Measurements from ENCODE around the gene SERTAD2. TPM values are rescaled to one million over a fixed set of nuclear protein-coding genes. Genes with fewer than 3 reads are reported as not detected.

Gene SERTAD2
- total RNA-seq, 2 donors from 2014 or later = 3.3 to 6.7 TPM

DNA sequence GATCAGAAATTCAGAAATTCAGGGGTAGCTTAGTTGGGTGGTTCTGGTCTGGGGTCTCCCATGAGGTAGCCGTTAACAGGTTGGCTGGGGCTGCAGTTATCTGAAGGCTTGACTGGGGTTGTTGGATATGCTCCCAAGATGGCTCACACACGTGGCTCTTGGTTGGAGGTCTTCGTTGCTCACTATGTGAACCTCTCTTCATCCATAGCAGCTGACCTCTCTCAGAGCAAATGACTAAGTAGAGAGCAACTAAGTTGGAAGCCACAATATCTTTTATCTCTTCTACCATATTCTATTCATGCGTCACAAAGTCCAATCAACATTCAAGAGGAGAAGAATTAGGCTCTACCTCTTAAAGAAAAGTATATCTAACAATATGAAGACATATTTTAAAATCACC lies 38.7 kb upstream of the SERTAD2 start:
- Histone ChIP-seq H3K27me3 (no peaks in the 10 kb centered on the region), H3K4me1 (no peaks in the 10 kb centered on the region), H3K9me3 (no peaks in the 10 kb centered on the region), H3K36me3 (replicated peaks in 1 of 2; ENCODE audit: insufficient read depth in 1 of 2, low read depth in 2 of 2) (no peaks in the 10 kb centered on the region), H3K4me3 (no peak overlapping the region), H3K27ac (no peak overlapping the region)
- no peak for TF ChIP-seq POLR2A (IDR thresholded peaks at IDR 0.05)
- no peak for TF ChIP-seq CTCF (IDR thresholded peaks at IDR 0.05)
- ATAC-seq = no peak
- no peak for DNase-seq
- 65 to 75% methylated on average over 4 of the region's 4 CpGs for WGBS, 2 donors
- intact Hi-C loops (cut with DNase I) = no loop called here

- Histone ChIP-seq H3K4me3 (no peak overlapping the region), H3K9me3 (no peaks in the 10 kb centered on the region), H3K36me3 (replicated peaks in 1 of 2; ENCODE audit: insufficient read depth in 1 of 2, low read depth in 2 of 2) (no peaks in the 10 kb centered on the region), H3K27me3 (no peaks in the 10 kb centered on the region), H3K27ac (no peak overlapping the region), H3K4me1 (no peaks in the 10 kb centered on the region)
- TF ChIP-seq CTCF (IDR thresholded peaks at IDR 0.05) (no peak), POLR2A (IDR thresholded peaks at IDR 0.05) (no peak)
- intact Hi-C loops (cut with DNase I) = no loop called here
- ATAC-seq = no peak
- DNase-seq = no peak
These were observed 35.2 kb upstream of the SERTAD2 start for GRCh38 chr2:64688909-64689308.

DNA sequence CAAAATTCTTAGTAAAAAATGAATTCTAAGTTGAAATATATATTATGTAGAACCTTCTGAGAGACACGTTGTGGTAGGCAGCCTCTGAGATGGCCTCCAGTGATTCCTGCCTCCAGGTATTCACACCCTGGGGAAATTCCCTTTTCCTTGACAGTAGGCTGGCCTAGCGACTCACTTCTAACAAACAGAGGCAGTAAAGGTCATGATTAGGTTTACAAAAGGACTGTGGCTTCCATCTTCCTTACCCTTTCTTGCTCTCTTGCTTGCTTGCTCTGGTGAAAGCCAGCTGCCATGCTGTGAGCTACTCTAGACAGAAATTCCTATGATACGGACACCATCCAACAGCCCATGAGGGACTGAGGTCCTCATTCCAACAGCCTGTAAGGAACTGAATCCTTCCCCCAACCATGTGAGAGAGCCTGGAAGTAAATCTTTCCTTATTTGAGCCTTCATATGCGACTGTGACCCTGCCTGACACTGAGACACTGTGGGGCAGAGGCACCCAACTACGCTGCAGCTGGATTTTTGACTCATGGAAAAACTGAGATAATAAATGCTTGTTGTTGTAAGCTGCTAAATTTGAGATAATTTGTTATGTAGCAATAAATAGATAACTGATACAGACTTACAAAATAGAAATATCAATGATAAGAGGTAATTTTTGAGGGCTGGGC lies 32.7 kb upstream of the SERTAD2 start:
- Histone ChIP-seq H3K9me3 (no peaks in the 10 kb centered on the region), H3K36me3 (replicated peaks in 1 of 2; ENCODE audit: insufficient read depth in 1 of 2, low read depth in 2 of 2) (no peaks in the 10 kb centered on the region), H3K4me3 (no peak overlapping the region), H3K27me3 (no peaks in the 10 kb centered on the region), H3K27ac (no peak overlapping the region), H3K4me1 (no peaks in the 10 kb centered on the region)
- TF ChIP-seq POLR2A (IDR thresholded peaks at IDR 0.05) = no peak
- TF ChIP-seq CTCF (IDR thresholded peaks at IDR 0.05) = no peak
- intact Hi-C loops (cut with DNase I) = no loop called here
- ATAC-seq (no peak), DNase-seq (no peak)
- WGBS, 2 donors = 90 to 95% methylated on average over 5 of the region's 5 CpGs

DNA sequence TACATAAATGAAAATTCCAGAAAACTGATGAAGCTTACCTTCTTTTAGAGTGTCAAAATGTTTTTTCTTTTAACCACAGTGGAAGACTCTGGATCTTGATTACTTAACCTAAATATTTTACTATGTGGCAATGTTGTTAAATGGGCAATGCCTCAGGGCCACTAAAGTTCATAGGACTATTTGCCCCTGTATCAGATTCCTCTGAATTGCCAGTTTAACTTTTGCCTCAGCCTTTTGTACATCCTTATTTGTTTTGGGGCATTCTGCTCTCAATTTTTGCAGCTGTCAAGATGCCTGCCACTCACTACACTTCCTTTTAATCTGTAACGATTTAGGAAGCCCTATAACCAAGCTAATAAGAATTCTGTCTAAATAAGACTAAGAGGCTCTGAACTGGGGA lies 31.7 kb upstream of the SERTAD2 start:
- no peaks in the 10 kb centered on the region for H3K9me3 ChIP-seq
- no peak for ATAC-seq

More for the DNA sequence above, 31.7 kb upstream of the SERTAD2 start:
- TF ChIP-seq CTCF (IDR thresholded peaks at IDR 0.05) = no peak
- TF ChIP-seq POLR2A (IDR thresholded peaks at IDR 0.05) = no peak
- intact Hi-C loops (cut with DNase I) = no loop called here
- no peak for DNase-seq
- Histone ChIP-seq H3K4me3 (no peak overlapping the region), H3K27ac (no peak overlapping the region), H3K27me3 (no peaks in the 10 kb centered on the region), H3K36me3 (replicated peaks in 1 of 2; ENCODE audit: insufficient read depth in 1 of 2, low read depth in 2 of 2) (no peaks in the 10 kb centered on the region), H3K4me1 (no peaks in the 10 kb centered on the region)
- 36 to 67% methylated on average over 1 of the region's 1 CpG for WGBS, 2 donors

Measured in body of pancreas (tissue), 4 donors.